ENCODE measurements around the gene GALR2.

DNA sequence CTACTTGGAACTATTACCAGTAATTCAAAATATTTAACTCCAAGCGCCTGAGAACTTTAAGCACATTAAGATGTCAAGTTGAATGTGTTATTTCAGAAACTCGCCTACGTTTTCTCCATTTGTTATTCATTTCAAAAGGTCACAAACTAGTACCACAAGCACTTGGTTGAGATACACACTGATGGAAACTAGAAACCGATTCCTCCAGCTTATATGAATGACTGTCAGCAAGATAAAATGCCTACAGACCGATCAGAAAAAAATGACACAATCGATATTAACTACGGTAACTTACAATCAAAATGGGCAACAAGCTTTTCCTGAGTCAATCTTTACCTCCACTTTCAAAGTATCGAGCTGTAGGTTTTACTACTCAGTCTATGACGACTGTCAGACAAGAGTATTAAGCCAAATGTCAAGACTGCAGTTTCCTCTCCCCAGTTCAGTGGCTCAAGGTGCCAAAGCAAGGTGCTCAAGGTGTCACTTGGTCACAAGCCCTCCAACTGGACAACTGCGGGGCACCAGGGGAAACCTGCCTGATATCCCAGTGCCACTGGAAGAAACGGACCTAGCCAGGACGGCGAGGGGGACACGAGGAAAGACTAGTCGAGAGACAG, 2.9 kb upstream of the GALR2 start:
- no peak for TF ChIP-seq EZH2 (IDR thresholded peaks at IDR 0.05; ENCODE audit: insufficient read depth, poor library complexity, severe bottlenecking)
- TF ChIP-seq EZH2phosphoT487 (IDR thresholded peaks at IDR 0.05; ENCODE audit: insufficient read depth, low read depth): no peak
